Activated CD4-positive, alpha-beta T cell treated with anti-CD3 and anti-CD28 coated beads, Interleukin-2, amount 10 ng/mL, durations not matched to agents 7 days and 5 days (primary cell): Measurements from ENCODE around the gene TNK2. TPM values are rescaled to one million over a fixed set of nuclear protein-coding genes. Genes with fewer than 3 reads are reported as not detected.

Source experiments
- microRNA-seq: library from miRNA; unstranded; fragments of <30 nt; microRNA quantifications from one replicate; pipeline ENCODE4 v1.2.0, GENCODE V29; 2021; ENCODE audit warnings: borderline microRNAs expressed, borderline replicate concordance
- total RNA-seq, 2 experiments: library from RNA; stranded (reverse); gene quantifications; one replicate each; pipeline ENCODE4 v1.2.3, GENCODE V29; 2021

TNK2 gene
- total RNA-seq, 2 experiments from 2014 or later, result 121 to 136 TPM

Small RNA genes lying within 50 kb of the gene (microRNA-seq; reads per million reads assigned to microRNA genes)
- 1.1 reads per million for gene MIR6829

Other genes starting within 250 kb of the TNK2 start
- 1 to 10 TPM; 1.2 to 1.4 TPM for gene MUC20, start 187.6 kb downstream of the TNK2 start, total RNA-seq
- under 1 TPM; under 0.01 to 0.15 TPM for gene MUC4, start 96.6 kb downstream of the TNK2 start, total RNA-seq
- 100 to 1,000 TPM; 234 to 239 TPM for gene TFRC, start 173.5 kb upstream of the TNK2 start, total RNA-seq